GM12865 (cell line): Measurements from ENCODE around the gene MEA1.

Experiments
- DNase-seq: peaks from one replicate; pipeline ENCODE4 v3.0.0; 2010; ENCODE audit warnings: low read depth
- H3K4me3 ChIP-seq: 2 replicates; pipeline ENCODE4 v1.5.1; 2011; ENCODE audit warnings: mild to moderate bottlenecking, low read depth, low read length, control low read depth
- TF ChIP-seq, protein P1 (sequence below): IDR thresholded peaks from 2 replicates; pipeline ENCODE4 v1.5.1; 2011; ENCODE audit warnings: low read length, control low read depth, low read depth, inconsistent platforms; ENCODE audit not compliant: insufficient read depth; ENCODE audit errors: missing control alignments

Gene MEA1

DNA sequence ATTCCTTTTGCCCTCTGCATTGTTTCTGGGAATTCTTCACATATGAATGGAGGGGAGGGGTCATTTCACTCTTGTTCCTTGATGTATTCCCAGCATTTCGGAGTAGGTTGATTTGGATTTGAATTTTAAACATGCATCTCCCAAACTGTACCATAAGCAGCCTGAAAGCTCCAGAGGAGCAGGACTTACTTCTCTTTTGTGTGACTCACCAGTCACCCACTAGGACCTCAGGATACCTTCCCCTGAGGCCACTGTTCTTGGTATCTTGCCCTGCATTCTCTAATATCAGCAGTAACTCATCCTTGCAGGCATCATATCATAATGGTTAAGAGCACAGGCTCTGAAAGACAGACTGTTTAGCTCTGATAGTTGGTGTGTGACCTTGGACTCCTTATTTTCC is 44.8 kb upstream of the MEA1 start:
- H3K4me3 ChIP-seq, result peak overlapping the region; percentile 93
- no peak for DNase-seq
- TF ChIP-seq, protein P1, sequence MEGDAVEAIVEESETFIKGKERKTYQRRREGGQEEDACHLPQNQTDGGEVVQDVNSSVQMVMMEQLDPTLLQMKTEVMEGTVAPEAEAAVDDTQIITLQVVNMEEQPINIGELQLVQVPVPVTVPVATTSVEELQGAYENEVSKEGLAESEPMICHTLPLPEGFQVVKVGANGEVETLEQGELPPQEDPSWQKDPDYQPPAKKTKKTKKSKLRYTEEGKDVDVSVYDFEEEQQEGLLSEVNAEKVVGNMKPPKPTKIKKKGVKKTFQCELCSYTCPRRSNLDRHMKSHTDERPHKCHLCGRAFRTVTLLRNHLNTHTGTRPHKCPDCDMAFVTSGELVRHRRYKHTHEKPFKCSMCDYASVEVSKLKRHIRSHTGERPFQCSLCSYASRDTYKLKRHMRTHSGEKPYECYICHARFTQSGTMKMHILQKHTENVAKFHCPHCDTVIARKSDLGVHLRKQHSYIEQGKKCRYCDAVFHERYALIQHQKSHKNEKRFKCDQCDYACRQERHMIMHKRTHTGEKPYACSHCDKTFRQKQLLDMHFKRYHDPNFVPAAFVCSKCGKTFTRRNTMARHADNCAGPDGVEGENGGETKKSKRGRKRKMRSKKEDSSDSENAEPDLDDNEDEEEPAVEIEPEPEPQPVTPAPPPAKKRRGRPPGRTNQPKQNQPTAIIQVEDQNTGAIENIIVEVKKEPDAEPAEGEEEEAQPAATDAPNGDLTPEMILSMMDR, result no peak

DNA sequence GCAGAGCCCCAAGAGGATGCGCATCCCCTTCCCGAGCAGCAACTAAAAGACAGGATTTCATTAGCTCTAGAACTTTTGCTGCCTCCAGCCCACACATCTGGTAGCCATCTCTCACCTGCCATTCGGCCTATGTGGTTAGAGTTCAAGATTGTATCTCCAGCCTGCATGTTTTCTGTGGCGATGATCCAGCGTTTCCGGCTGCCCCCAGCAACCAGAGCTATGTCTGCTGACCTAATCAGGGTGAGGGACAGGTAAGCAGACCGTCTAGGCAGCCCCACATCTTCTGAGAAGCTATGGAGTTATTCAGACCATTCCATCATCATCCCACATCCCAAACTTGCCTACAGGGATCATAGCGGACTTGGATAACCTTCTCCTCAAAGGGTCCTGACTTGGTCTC is 42.2 kb upstream of the MEA1 start:
- H3K4me3 ChIP-seq, result no peak overlapping the region
- TF ChIP-seq, protein P1, result no peak

DNA sequence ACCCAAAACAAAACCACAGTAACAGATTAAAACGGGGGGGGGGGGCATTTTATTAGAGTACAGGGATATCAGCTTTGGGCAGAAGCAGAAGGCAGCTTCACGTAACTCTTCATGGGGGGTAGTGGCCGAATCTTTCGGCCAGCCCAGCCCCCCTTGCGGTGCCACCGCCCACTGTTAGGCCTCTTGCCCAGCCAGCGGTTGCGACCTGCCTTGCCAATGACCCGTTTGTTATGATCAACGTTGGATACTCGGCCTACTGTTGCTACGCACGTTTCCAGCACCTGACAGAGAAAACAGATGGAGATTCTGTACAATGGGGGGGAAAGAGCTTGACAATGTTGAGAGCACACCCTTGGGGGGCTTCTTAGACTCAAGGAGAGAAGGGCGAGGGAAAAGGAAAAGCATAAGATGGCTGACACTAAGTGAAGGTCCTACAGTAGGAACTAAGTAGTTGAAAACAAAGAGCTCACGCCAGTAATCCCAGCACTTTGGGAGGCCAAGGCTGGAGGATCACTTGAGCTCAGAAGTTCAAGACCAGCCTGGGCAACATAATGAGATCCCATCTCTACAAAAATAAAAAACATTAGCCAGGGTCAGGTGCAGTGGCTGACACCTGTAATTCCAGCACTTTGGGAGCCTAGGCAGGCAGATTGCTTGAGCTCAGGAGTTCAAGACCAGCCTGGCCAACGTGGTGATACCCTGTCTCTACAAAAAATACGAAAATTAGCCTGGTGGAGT is 40.6 kb upstream of the MEA1 start:
- no peak for DNase-seq
- H3K4me3 ChIP-seq, result peak overlapping the region; percentile 78
- TF ChIP-seq, protein P1, result no peak

More for the DNA sequence above, 42.2 kb upstream of the MEA1 start:
- DNase-seq, result no peak

DNA sequence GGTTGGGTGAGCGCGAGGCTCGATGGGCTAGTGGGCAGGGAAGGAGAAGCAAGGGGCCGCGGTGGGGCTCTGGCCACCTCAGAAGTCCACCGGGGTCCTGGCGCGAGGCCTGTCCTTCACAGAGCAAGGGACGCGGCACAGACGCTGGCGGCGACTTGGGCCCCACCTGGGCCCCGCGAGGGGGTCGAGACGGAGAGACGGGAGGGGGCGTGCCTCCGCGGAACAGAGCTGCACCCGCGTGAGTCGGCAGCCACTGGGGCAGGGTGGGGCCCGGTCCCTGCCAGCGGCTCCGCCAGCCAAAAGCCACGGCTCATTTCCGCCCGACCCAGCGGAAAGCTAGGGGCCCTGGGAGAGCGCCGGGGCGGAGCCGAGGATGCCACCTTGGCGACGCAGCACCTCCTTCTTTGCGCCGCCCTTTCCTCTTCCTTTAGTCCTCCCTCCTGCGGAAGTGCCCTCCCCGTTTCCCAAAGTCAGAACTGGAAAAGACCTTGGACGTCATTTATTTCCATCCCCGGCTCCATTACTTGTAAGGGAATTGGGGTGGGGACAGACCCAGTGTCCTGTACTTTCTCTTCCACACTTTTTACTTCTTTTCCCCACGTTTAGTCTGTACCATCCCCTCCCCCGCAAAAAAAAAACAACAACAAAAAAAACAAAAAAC is 39.9 kb upstream of the MEA1 start, which contains the start of gene CUL7:
Gene CUL7 (minus strand): TSS at position 307 of the 661 bp plus-strand sequence. CDS start 1,063 bp downstream, outside the sequence.
- TF ChIP-seq, protein P1, result no peak
- H3K4me3 ChIP-seq, result peak within 1 kb of the TSS; percentile 78

DNA sequence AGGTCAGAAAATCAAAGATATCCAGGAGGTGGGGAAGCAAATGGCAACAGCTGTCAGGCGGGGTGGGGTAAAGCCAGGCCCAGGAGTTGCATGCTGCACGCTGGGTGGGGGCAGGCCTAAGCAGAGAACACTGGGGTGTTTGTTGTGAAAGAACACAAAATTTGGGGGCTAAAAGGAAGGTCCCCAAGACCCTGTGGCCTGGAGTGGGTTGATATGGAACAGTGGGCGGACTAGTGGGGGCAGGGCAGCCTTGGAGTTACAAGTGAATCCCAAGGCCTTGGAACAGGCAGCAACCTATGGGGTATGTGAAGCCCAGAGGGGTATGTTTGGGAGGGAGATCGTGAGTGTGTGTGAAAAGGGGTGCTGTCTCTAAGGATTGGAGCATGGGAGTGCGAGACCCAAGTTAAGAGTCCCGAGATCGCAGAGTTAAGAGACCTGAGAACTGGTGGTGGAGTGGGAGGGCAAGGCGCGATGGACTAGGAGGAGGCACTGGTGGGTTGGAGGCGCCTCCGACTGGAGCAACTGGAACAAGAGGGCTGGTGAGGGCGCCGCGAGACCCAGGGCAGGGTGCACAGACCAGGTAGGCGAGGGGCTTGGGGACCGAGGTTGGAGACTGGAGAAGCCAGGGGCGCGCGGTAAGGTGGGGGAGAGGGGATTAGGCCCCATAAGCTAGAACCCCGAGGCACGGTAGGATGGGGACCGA is 39.2 kb upstream of the MEA1 start:
- DNase-seq, result peak; percentile 30
- TF ChIP-seq, protein P1, result no peak
- peak overlapping the region; percentile 78 for H3K4me3 ChIP-seq

More for the DNA sequence above, 39.9 kb upstream of the MEA1 start, which contains the start of gene CUL7:
- DNase-seq, result peak; percentile 93

DNA sequence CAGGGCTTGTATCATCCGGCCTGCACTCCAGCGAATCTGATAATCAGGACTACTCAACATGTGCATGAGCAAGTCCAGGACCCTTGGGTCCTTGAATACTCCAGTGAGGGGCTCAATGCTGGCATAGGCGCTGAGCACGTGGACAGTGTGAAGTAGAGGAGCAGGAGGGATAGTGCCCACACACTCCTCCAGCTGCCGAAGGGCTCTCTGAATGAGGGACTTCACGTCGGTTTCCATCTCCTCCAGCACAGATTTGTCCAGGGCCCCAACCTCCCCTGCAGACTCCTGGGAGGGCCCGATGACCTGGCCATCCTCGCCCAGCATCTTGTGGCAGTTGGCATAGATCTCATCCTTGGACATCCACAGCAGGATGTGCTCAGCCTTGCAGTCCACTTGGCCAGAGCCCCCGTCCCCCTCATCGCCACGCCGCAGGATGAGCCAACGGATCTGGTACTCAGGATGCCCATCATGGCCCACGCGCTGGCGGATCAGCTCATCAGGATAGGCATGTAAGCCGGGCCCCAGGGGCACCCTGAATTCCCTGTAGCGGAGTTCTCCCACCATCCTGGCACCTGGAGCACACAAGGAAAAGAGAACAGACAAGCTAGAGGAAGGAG is 38.6 kb upstream of the MEA1 start:
- DNase-seq, result no peak
- TF ChIP-seq, protein P1, result no peak
- H3K4me3 ChIP-seq, result peak overlapping the region; percentile 78; the same call in 1 of the 2 replicates
